ENCODE data around the gene DTYMK. TPM values are rescaled to one million over a fixed set of nuclear protein-coding genes. Genes with fewer than 3 reads are reported as not detected.

Gene DTYMK
- total and polyA plus RNA-seq, 7 donors: 6.4 to 24.6 (median 8.1) TPM

DNA sequence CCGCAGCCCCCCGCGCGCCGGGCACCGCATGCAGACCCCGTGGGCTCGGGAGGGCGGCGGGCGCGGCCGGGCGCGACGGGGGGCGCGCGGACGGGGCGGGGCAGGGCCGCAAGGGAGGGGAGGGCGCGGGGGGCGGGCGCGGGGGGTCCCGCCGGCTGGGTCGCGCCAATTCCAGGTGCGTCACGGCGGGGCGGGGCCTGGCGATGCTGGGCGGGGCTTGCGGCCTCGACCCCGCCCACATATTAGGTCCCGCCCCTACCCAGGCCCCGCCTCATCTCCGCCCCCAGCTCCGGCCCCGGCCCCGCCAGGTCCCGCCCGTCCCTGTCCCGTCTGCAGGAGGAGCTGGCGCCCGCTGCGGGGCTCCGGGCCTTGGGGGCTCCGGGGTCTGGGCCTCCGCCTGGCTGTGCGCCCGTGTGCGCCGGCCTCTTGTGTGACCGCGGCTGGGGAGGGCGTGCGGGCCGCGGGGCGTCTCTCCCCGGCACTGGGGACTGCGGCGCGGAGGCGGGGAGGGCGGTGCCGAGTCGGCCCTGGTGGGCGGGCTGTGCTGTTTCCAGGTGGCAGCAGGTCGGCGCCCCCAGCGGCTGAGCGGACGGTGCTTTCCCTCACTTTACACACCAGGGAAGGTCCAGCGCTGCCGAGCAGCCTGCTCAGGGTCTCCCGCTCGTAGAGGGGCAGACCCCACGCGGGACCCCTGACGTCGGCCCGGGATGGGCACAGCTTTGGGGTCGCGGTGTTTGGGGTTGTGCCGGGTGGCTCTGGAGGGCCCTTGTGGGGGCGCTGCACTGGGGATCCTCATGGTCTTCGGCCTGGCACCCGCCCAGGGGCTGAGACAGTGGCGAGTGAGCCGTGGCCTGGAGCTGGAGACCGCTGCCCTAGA is 15.8 kb upstream of the DTYMK start:
- Histone ChIP-seq H3K27me3 (ENCODE audit: insufficient read depth in 3 of 3, low read length in 2 of 3) (no peaks in the 10 kb centered on the region), H3K36me3 (ENCODE audit: insufficient read depth in 1 of 2, low read depth in 1 of 2) (peaks cover 3 to 27% of the 10 kb centered on the region in 2 donors), H3K27ac (peak overlapping the region; percentile 97), H3K4me1 (peaks cover 8% of the 10 kb centered on the region), H3K9me3 (peaks cover 5% of the 10 kb centered on the region), H3K4me3 (peak overlapping the region; percentile 95)
- DNase-seq: peak; percentile 80 to 93
- 1% methylated on average over 45 to 93 of the region's 98 CpGs for whole genome bisulfite sequencing, 3 donors
- ATAC-seq: peak; percentile 86 to 90 (median 87)
- intact Hi-C loops (cut with DNase I): no loop called here
- peak; percentile 11 for TF ChIP-seq CTCF (IDR thresholded peaks at IDR 0.05)

DNA sequence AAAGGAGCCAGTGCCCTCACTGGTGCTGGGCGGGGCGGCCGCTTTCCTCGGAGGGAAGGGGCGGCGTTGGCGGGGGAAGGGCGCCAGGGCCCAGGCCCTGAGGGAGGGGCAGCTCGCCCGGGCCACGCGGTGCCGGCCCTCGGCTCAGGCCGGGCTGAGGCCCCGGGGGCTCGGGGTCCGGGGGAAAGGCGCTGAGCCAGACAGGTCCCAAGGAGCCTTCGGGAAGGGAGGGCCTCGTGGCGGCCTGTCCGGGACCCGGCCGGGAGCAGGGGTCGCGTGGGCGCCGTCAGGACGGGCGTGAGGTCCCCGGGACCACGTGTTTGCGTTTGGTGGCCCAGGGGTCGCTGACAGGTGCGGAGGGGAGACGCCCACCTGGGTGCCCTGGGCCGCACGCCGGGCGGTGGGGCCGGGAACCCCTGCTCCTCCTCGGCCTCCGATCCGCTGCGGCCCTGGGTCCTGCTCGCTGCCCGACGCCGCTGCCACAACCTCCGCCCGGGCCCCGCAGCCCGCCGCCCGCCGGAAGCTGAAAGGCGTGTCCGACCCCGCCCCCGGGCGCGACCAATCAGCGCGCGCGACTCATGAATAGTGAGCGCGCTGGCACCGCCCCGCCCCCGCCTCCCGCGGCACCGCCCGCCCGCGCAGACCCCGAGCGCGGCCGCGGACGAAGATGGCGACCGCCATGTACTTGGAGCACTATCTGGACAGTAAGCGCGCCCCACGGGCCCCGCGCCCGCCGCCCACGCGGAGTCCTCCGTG is 15.0 kb upstream of the DTYMK start, which contains the start of gene ING5:
Gene ING5 (plus strand): TSS at position 641 of the 756 bp plus-strand sequence. CDS start 27 bp downstream, at position 668.
- intact Hi-C loops (cut with DNase I): no loop called here
- ATAC-seq: peak; percentile 86 to 88 (median 87)
- Histone ChIP-seq H3K36me3 (ENCODE audit: insufficient read depth in 1 of 2, low read depth in 1 of 2) (peaks cover 3 to 19% of the 10 kb centered on the region in 2 donors), H3K27ac (peak within 1 kb of the TSS; percentile 97), H3K9me3 (peaks cover 4% of the 10 kb centered on the region), H3K4me3 (peak within 1 kb of the TSS; percentile 95), H3K27me3 (ENCODE audit: insufficient read depth in 3 of 3, low read length in 2 of 3) (no peaks in the 10 kb centered on the region), H3K4me1 (peaks cover 8% of the 10 kb centered on the region)
- peak; percentile 99 for DNase-seq
- TF ChIP-seq CTCF (IDR thresholded peaks at IDR 0.05): peak; percentile 43
- WGBS, 3 donors: 0 to 1% (median 0%) methylated on average over 48 to 95 of the region's 96 CpGs

DNA sequence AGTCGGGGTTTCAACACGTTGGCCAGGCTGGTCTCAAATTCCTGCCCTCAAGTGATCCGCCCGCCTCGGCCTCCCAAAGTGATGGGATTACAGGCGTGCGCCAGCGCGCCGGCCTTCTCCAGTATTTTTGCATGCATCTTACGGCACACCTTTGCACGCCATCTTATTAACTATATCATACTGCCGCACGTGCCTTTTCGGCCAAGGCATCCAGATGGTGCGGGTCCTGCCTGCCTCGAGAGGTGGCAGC is 14.5 kb upstream of the DTYMK start:
- Histone ChIP-seq H3K4me3 (peak overlapping the region; percentile 95), H3K4me1 (peaks cover 8% of the 10 kb centered on the region), H3K9me3 (no peaks in the 10 kb centered on the region), H3K27me3 (ENCODE audit: insufficient read depth in 3 of 3, low read length in 2 of 3) (no peaks in the 10 kb centered on the region), H3K36me3 (ENCODE audit: insufficient read depth in 1 of 2, low read depth in 1 of 2) (peaks cover 3 to 16% of the 10 kb centered on the region in 2 donors), H3K27ac (peak overlapping the region; percentile 97)
- 2 to 3% (median 3%) methylated on average over 17 of the region's 17 CpGs for WGBS, 3 donors
- no peak for TF ChIP-seq CTCF (IDR thresholded peaks at IDR 0.05)
- intact Hi-C loops (cut with DNase I): no loop called here
- DNase-seq (no peak), ATAC-seq (no peak)

GRCh38 chr2:241695651-241696050 is 9.0 kb upstream of the DTYMK start:
- intact Hi-C loops (cut with DNase I): no loop called here
- WGBS, 3 donors: 93 to 96% (median 96%) methylated on average over 4 of the region's 4 CpGs

More at GRCh38 chr2:241695651-241696050, 9.0 kb upstream of the DTYMK start:
- no peaks in the 10 kb centered on the region for H3K27me3 ChIP-seq (ENCODE audit: insufficient read depth in 3 of 3, low read length in 2 of 3)
- no peak for DNase-seq
- no peak overlapping the region for H3K27ac ChIP-seq
- ATAC-seq: no peak
- TF ChIP-seq CTCF (IDR thresholded peaks at IDR 0.05): no peak
- H3K9me3 ChIP-seq: no peaks in the 10 kb centered on the region
- no peaks in the 10 kb centered on the region for H3K4me1 ChIP-seq
- no peak overlapping the region for H3K4me3 ChIP-seq
- H3K36me3 ChIP-seq (ENCODE audit: insufficient read depth in 1 of 2, low read depth in 1 of 2): peaks cover 3 to 56% of the 10 kb centered on the region in 2 donors

All from psoas muscle (tissue), 8 donors.